Measurements from ENCODE around the gene LBR. TPM values are rescaled to one million over a fixed set of nuclear protein-coding genes. Genes with fewer than 3 reads are reported as not detected.
A peak's percentile ranks its signal among the peaks of the same experiment; 100 is the strongest.

Gene LBR
- total RNA-seq, 1 experiment from 2014 or later: 21.9 TPM

GRCh38 chr1:225435076-225435475 is 7.2 kb upstream of the LBR start:
- no peaks in the 10 kb centered on the region for H3K36me3 ChIP-seq
- DNase-seq: no peak

DNA sequence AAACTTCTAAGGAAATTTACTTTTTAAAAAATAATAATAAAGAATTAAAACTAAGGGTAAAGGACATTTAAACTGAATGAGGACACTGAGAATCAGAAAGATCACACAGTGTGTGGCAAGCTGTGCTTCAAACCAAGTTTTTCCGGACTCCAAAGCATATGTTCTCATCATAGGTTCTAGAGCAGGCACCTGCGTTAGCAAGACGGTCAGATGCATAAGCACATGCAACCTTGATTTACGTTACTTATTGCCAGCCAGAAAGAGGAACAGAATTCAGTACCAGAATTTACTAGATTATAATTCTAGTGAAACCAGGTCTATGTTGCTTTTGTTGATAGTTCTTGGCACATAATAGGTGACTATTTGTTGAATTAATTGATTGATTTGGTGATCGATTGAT is 6.2 kb upstream of the LBR start:
- Histone ChIP-seq H3K4me3 (no peak overlapping the region), H3K36me3 (no peaks in the 10 kb centered on the region), H3K27me3 (peaks cover 3% of the 10 kb centered on the region), H3K9me3 (peaks cover 2% of the 10 kb centered on the region; the same call in 1 of the 2 replicates)
- DNase-seq: no peak

More at GRCh38 chr1:225435076-225435475, 7.2 kb upstream of the LBR start:
- Histone ChIP-seq H3K27me3 (peaks cover 3% of the 10 kb centered on the region), H3K4me3 (no peak overlapping the region), H3K9me3 (peaks cover 2% of the 10 kb centered on the region)

GRCh38 chr1:225431081-225431863 is 3.4 kb upstream of the LBR start:
- peaks cover 3% of the 10 kb centered on the region for H3K27me3 ChIP-seq
- no peaks in the 10 kb centered on the region for H3K36me3 ChIP-seq
- no peak overlapping the region for H3K4me3 ChIP-seq
- H3K9me3 ChIP-seq: peaks cover 2% of the 10 kb centered on the region; the same call in 1 of the 2 replicates
- no peak for DNase-seq

DNA sequence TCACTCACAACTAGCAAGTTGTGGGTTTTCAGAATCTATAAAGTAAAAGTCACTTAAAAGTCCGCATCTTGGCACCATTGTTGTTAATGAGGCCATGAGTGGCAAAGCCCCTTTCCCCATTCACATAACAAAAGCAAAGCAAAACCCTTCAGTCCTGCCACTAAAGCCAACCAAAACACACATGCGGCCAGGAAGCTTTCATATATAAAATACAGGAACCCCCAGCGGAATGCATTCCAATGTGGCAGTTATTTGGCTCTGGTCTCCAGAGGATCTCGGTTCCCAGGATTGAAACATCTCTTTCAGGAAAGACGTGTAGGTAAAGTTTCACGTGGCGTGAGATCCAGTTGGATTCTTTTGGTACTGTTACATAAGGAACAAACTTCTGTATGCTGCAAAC is 2.5 kb upstream of the LBR start:
- DNase-seq: no peak
- Histone ChIP-seq H3K9me3 (peaks cover 2% of the 10 kb centered on the region; the same call in 1 of the 2 replicates), H3K27me3 (no peaks in the 10 kb centered on the region), H3K4me3 (no peak overlapping the region), H3K36me3 (no peaks in the 10 kb centered on the region)

- H3K27me3 ChIP-seq: no peaks in the 10 kb centered on the region
- peaks cover 2% of the 10 kb centered on the region; the same call in 1 of the 2 replicates for H3K9me3 ChIP-seq
- DNase-seq: no peak
- peak overlapping the region; percentile 78 for H3K4me3 ChIP-seq
- no peaks in the 10 kb centered on the region for H3K36me3 ChIP-seq
These were observed 1.1 kb upstream of the LBR start for GRCh38 chr1:225428881-225429455.

DNA sequence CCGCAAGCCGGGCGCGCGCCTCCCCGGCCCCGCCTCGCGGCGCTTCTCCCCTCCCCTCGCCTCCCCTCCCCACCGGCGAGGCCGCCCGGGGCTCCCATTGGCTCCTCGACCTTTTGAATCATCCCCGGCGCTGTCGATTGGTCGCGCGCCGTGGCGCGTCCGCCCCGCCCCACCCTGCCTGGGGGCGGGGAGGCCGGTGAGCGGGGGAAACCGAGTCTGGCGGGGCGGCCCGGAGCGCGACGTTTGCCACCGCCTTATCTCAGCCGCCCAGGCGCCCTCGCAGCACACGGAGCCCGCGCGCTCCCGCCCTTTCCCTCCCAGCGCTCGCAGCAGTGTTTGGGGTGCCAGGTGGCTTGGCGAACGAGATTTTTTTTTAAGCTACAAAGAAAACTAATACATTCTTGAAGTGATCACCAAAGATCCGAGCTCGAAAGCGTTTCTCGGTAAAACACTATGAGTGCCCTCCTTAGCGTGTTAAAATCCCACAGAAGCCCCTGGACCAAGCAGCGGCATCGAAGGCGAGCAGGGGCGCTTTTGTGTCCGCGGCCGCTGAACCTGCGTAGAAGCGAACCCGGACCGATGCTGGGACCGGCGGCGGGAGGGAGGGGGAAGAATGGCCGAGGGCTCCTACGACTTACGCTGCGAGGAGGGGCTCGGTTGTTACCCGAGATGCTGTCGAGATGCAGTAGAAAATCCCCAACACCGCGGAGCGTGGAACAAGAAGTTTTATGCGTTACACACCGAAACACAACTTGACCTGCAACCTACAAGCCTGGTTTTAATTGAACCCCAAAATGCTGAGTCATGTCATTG is 436 bp upstream of the LBR start:
- peak; percentile 93 for DNase-seq
- H3K27me3 ChIP-seq: no peaks in the 10 kb centered on the region

DNA sequence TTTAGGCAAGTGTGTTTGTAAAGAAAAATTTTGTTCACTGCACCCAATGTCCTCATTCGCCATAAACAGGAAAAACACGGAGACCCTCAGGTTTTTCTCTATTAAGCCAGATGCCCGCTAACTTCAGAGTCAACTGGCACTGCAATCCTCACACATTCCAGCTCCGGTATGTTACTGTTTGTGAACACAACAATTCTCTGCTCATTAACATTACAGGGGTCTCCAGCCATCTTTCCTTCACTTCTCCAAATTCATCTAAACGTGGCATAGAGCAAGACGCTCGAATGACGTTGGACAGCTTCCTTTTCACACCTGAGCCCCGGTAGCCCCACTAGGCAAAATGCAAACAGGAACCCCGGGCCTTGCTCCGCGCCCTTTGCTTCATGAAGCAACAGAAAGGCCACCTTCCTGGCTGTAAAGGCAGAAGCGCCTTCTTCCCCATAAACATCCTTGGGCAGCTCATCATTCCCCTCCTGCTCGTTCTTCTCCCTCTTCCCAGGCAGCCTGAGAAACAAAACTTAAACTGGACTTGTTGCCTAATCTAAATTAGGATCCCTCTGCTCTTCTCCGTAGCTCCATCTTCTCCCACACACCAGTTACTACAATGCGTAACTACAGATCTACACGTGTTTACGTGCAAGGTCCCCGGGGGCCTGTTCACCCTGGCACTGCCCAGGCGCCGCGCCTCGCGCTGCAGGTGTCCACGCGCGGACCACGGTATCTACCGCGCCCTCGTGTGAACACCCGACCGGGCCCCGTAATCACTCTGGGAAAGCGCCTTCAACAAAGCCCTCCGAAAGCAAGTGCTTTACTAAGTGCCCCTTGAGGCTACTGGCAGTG is 1.2 kb downstream of the LBR start:
- peak; percentile 23 for DNase-seq
- Histone ChIP-seq H3K9me3 (no peaks in the 10 kb centered on the region), H3K4me3 (peak overlapping the region; percentile 78), H3K27me3 (no peaks in the 10 kb centered on the region), H3K36me3 (peaks cover 2% of the 10 kb centered on the region; the same call in 1 of the 2 replicates)

More for the DNA sequence above, 436 bp upstream of the LBR start:
- Histone ChIP-seq H3K4me3 (peak overlapping the region; percentile 78), H3K9me3 (peaks cover 2% of the 10 kb centered on the region; the same call in 1 of the 2 replicates), H3K36me3 (no peaks in the 10 kb centered on the region)

DNA sequence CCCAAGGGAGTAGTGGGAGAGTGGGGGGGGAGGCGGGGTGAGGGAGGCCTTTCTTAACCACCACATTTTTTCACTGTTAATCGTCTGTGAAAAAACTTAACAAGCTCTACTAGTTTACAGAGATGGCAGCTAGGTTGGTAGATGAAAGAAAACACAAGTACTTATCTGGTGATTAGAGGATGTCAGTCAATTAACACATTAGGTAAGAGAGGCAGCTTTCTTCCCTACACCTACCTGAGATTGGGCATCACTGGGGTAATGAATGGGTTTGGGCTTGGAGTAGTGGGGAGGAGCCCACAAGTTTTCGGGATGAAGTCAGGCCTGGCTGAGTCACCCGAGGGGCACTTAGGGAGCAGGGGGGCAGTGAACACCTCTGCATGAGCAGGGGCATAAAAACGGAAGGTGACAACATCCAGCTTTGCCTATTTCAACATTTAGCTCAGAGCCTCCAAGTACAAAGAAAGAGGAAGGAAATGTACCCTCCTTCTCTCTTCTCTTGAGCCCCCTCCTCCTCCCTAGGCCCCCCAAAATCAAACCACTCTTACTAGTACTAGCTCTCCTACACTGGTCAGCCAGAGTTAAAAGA is 2.5 kb downstream of the LBR start:
- no peaks in the 10 kb centered on the region for H3K9me3 ChIP-seq
- no peak overlapping the region for H3K4me3 ChIP-seq
- H3K36me3 ChIP-seq: peaks cover 6% of the 10 kb centered on the region; the same call in 1 of the 2 replicates
- DNase-seq: peak; percentile 21
- H3K27me3 ChIP-seq: no peaks in the 10 kb centered on the region

GRCh38 chr1:225424562-225425200 is 3.2 kb downstream of the LBR start:
- peak; percentile 50 for DNase-seq
- Histone ChIP-seq H3K36me3 (peaks cover 6% of the 10 kb centered on the region; the same call in 1 of the 2 replicates), H3K9me3 (no peaks in the 10 kb centered on the region), H3K4me3 (no peak overlapping the region), H3K27me3 (no peaks in the 10 kb centered on the region)

- Histone ChIP-seq H3K4me3 (no peak overlapping the region), H3K9me3 (no peaks in the 10 kb centered on the region), H3K36me3 (peaks cover 12% of the 10 kb centered on the region), H3K27me3 (no peaks in the 10 kb centered on the region)
- no peak for DNase-seq
These were observed 4.4 kb downstream of the LBR start for GRCh38 chr1:225423518-225423855.

DNA sequence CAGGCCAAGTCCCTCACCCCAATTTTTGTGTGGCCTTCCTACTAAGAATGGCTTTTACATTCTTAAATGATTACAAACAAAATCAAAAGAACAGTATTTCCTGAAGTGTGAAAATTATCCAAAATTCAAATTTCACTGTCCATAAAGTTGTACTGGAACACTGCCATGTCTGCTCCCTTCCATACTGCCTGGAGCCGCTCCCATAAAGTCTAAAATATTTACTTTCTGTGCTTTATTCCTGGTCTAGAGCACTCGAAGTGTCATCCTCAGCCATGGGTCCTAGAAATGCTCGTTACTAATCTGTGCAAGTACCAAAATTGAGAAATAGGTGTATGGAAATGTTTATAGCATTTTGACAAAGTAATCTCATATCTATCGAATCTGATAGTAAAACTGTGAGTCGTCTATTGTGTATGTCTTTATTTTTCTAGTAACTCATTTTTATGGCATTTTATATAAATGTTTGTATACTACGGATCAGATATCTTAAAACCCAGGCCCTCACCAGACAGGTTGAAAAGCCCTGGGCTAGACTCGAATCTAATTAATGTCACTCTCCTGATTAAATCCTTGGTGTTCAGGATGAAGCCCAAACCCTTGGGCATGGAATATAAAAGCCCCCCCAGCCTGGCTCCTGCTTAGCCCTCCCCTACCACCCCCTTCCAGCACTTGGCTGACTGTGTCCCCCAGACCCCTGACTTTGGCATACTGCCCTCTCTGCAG is 4.9 kb downstream of the LBR start:
- H3K4me3 ChIP-seq: no peak overlapping the region
- H3K36me3 ChIP-seq: peaks cover 12% of the 10 kb centered on the region
- H3K9me3 ChIP-seq: no peaks in the 10 kb centered on the region
- no peaks in the 10 kb centered on the region for H3K27me3 ChIP-seq
- DNase-seq: no peak

- H3K9me3 ChIP-seq: no peaks in the 10 kb centered on the region
- peaks cover 12% of the 10 kb centered on the region for H3K36me3 ChIP-seq
These were observed 5.7 kb downstream of the LBR start for GRCh38 chr1:225422031-225422605.

GRCh38 chr1:225418598-225418997 is 9.2 kb downstream of the LBR start:
- Histone ChIP-seq H3K4me3 (no peak overlapping the region), H3K27me3 (no peaks in the 10 kb centered on the region), H3K9me3 (no peaks in the 10 kb centered on the region), H3K36me3 (peaks cover 22% of the 10 kb centered on the region)
- DNase-seq: no peak

More at GRCh38 chr1:225422031-225422605, 5.7 kb downstream of the LBR start:
- Histone ChIP-seq H3K4me3 (no peak overlapping the region), H3K27me3 (no peaks in the 10 kb centered on the region)
- no peak for DNase-seq

- DNase-seq: no peak
- peaks cover 22% of the 10 kb centered on the region for H3K36me3 ChIP-seq
These were observed 9.8 kb downstream of the LBR start for GRCh38 chr1:225418059-225418458.

More at GRCh38 chr1:225418059-225418458, 9.8 kb downstream of the LBR start:
- Histone ChIP-seq H3K9me3 (no peaks in the 10 kb centered on the region), H3K27me3 (no peaks in the 10 kb centered on the region), H3K4me3 (no peak overlapping the region)
